Measurements from ENCODE around the gene SUPT20H.

SUPT20H gene

DNA sequence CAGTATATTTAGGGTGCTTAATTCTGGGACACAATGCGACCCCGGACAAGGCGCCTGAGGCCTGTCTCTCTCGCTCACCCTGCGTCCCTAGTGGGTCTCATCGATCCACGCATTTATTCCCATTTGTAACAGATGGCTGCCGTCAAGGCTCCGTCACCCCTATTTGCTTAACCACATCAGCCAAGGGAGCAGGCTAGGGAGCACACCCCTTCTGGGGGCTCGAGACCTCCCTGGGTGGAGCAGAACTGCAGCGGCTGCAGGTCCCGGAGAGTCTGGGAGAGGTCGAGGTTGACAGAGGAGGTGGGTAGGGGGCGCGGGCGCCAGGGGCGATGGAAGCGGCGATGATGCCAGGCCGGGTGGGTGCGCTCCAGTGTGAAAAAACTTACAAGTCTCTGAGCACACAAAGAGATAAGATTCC is 60.9 kb downstream of the SUPT20H start:
- DNase-seq = peak; percentile 28

DNA sequence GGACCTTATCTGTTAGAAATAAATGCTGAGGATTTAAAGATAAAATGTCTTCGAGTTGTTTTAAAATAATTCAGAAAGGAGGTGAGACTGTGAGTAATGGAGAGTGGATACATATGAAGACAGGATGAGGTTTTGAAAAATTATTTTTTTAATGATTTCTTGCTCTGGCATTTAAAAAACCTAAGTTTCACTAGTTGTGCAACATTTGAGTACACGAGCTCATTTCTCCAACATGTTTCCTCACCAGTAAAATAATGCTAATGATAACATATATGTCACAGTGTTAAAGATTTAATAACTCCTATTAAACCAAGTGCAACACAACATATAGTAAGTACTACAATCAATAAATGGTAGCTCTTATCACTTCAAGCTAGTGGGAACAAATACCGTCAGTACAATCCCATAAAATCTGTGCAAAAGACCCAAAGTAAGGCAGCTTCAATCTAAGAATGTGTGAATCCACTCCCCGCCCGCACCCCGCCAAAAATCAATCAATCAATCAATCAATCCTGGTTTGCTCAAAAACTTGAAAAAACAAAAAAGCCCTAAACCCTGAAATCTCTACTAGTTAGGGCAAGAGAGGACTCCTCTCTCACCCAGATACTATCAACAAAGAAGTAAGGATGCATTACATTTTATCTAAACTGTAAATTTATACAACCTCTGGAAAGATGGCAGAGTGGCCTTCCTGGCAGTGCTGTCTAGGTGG is 61.6 kb downstream of the SUPT20H start:
- no peak for DNase-seq

GRCh38 chr13:36992362-36992761 is 67.1 kb downstream of the SUPT20H start:
- DNase-seq = no peak

DNA sequence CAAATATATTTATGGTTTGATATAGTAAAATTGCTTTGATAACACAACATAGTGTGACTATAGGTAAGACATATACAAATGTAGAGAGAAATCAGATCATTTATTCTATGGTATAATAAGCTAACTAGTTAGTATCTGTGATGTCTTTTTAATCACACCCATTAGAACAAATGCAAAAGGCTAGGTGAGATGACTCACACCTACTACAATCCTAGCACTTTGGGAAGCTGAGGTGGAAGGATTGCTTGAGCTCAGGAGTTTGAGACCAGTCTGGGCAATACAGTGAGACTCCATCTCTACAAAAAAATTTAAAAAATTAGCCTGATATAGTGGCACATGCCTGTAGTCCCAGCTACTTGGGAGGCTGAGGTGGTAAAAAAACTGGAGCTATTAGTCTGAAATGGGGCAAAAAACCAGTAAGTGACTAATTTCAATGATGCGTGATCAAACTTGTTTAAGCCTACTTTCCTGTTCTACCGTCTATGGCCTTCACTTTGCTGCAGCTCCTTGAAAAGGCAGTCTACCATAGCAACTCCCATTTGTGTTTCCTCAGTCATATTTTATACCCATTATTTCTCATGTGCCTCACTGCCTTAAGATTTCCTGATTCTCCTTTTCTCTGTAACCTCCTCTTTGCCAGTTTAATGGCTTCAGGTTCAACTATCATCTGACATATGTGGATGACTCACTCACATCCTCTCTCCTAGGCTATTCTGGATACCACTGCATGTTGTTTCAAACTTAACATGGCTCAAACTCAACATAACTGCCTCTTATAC is 72.8 kb downstream of the SUPT20H start:
- DNase-seq = no peak

GRCh38 chr13:36981156-36981743 is 78.2 kb downstream of the SUPT20H start:
- no peak for DNase-seq

GRCh38 chr13:36979361-36980050 is 80.0 kb downstream of the SUPT20H start:
- no peak for DNase-seq

DNA sequence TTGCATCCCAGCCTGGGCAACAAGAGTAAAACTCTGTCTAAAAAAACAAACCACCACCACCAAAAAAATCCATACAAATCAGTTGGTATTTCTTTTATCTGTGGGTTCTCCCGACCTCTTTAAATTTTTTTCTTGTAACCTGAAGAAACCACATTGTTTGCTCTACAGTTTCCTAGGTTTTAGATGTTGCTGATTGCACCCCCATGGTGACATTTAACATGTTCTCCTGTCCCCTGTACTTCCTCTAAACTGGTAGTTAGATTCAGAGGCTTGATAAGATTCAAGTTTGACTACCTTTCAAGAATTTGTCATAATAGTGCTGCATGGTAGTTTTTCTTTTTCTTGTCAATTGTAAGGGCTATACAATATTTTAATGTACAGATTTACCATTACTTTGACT is 84.3 kb downstream of the SUPT20H start:
- DNase-seq = no peak

GRCh38 chr13:36973621-36974295 is 85.7 kb downstream of the SUPT20H start:
- no peak for DNase-seq

DNA sequence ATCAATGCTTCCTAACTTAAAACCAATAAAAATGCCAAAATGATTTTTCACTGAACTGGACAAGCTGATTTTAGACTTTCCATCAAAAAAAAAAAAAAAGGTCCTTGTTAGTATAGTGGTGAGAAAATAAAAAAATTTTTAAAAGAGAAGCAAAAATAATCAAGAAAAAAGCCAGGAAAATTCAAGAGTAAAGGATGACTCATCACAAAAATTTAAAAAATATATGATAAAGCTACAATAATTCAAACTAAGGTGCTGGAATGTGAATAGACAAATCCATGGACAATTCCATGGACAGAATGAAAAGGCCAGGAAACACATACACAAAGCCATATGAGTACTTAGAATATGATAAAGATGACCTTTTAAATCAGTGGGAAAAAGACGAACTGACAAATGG is 86.5 kb downstream of the SUPT20H start:
- no peak for DNase-seq

DNA sequence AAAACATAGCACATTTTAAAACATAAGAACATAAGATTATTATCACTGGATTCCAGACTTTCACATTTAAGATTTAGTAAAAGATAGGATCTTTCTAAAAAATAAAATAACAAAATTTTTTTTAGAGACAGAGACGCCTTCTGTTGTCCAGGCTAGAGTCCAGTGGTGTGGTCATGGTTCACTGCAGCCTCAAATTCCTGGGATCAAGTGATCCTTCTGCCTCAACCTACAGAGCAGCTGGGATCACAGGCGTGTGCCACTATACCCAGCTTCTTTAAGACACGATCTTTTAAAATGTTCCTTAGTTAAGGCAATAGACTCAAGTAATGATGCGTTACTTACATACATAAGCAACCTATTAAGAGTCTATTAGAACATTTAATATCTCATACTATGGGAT is 93.1 kb downstream of the SUPT20H start:
- no peak for DNase-seq

- no peak for DNase-seq
Measured at GRCh38 chr13:36965767-36966166, 93.7 kb downstream of the SUPT20H start.

DNA sequence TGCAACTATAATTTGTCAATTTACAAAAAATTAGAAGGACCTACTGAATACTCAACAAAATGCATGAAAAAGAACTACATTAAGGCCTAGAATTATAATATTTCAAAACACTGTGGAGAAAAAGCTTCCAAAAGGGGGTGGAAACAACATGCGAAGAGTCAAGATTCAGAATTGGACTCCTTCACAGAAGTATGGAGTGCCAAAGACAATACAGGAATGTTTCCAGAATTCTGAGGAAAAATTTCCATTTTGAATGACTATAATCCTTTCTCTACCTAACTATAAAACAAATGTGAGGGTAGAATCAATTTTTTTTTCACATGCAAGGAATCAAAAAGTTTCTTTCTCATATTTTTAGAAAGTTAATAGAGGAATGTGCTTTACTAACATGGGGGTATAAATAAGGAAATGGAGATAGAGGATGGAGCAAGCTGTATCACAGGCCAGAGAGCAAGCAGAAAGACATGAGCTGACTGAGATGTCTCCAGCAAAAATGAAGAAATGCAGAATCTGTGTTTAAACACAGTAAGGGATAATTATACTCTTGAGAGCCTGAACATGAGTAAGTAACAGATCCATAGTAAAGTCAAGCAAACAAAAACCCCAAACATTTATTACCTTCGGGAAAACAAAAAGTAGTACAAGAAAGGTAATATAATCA is 99.9 kb downstream of the SUPT20H start:
- DNase-seq = no peak

Measured in activated naive CD4-positive, alpha-beta T cell treated with Interleukin-2 at 50 U/mL for 16 hours (primary cell).